ENCODE measurements around the gene TMC4. TPM values are rescaled to one million over a fixed set of nuclear protein-coding genes. Genes with fewer than 3 reads are reported as not detected.

Gene TMC4
- polyA plus RNA-seq, 1 of the 3 experiments (the other 2 are of a cell fraction) = 2.8 TPM

- TF ChIP-seq JUND (IDR thresholded peaks at IDR 0.05) (no peak), RFX5 (IDR thresholded peaks at IDR 0.05; ENCODE audit: low read length) (peak; percentile 89), SIN3A (IDR thresholded peaks at IDR 0.05; ENCODE audit: borderline replicate concordance, low read depth, low read length) (peak; percentile 43; the same call in 1 of the 2 replicates), IRF3 (IDR thresholded peaks at IDR 0.05; ENCODE audit: low read depth, low read length) (peak; percentile 98), PBX3 (IDR thresholded peaks at IDR 0.05) (peak; percentile 98), POLR2AphosphoS5 (IDR thresholded peaks at IDR 0.05; ENCODE audit: low read depth, low read length) (peak; percentile 39; the same call in 1 of the 2 replicates), CHD2 (IDR thresholded peaks at IDR 0.05; ENCODE audit: low read length, partially characterized antibody) (peak; percentile 95), RCOR1 (IDR thresholded peaks at IDR 0.05; ENCODE audit: low read length) (no peak; the same call in 1 of the 2 replicates), FOXM1 (IDR thresholded peaks at IDR 0.05; ENCODE audit: low read depth) (no peak), MAX (IDR thresholded peaks at IDR 0.05; ENCODE audit: low read depth) (peak; percentile 55)
These were observed 35.9 kb downstream of the TMC4 start (continued) for GRCh38 chr19:54136864-54137698.

GRCh38 chr19:54136086-54136863 lies 36.7 kb downstream of the TMC4 start:
- H3K9me2 ChIP-seq = no peaks in the 10 kb centered on the region
- H3K27ac ChIP-seq (ENCODE audit: low read depth in 2 of 2, low read length in 1 of 2) = peak overlapping the region; percentile 41 to 72; a peak in 3 of 4 replicates
- peaks cover 37% of the 10 kb centered on the region for H3K79me2 ChIP-seq (ENCODE audit: insufficient read depth)
- POLR2A ChIA-PET = interaction anchor here (0.9 to 3.0 kb wide), 6 partner anchors 13 to 615 kb away, joined by 3 to 30 read pairs (median 4); partner anchors contain the start of genes LENG1, MBOAT7, PRPF31 and TFPT
- peaks cover 29% of the 10 kb centered on the region for H4K20me1 ChIP-seq (ENCODE audit: insufficient read depth)
- WGBS (ENCODE audit: low lambda C conversion rate) = 12% methylated on average over 29 of the region's 30 CpGs
- peak overlapping the region; percentile 51; the same call in 1 of the 2 replicates for H3K9ac ChIP-seq
- no peaks in the 10 kb centered on the region for H3K9me3 ChIP-seq
- H3F3A ChIP-seq (replicated peaks; ENCODE audit: insufficient read depth) = no peaks in the 10 kb centered on the region
- peak overlapping the region; percentile 99 for H3K4me2 ChIP-seq
- peaks cover 0 to 24% of the 10 kb centered on the region in 2 experiments; a peak in 1 of 4 replicates for H3K4me1 ChIP-seq (ENCODE audit: control insufficient read depth in 1 of 2, insufficient read depth in 2 of 2, low read depth in 1 of 2, low read length in 1 of 2)
- DNase-seq = peak; percentile 50
- peak overlapping the region; percentile 87 for H2AFZ ChIP-seq (ENCODE audit: low read depth)
- peak overlapping the region; percentile 62 to 71 for H3K4me3 ChIP-seq (ENCODE audit: low read depth in 2 of 2, low read length in 1 of 2)
- H3K27me3 ChIP-seq (ENCODE audit: insufficient read depth) = no peaks in the 10 kb centered on the region
- H3K36me3 ChIP-seq (replicated peaks in 1 of 2; ENCODE audit: control insufficient read depth in 1 of 2, insufficient read depth in 2 of 2, low read length in 1 of 2) = peaks cover 4 to 21% of the 10 kb centered on the region in 2 experiments
- TF ChIP-seq EZH2phosphoT487 (IDR thresholded peaks at IDR 0.05; ENCODE audit: borderline replicate concordance, low read depth) (no peak), JUND (IDR thresholded peaks at IDR 0.05) (no peak)
- CTCF ChIA-PET = no interaction called here

Measured in SK-N-SH (cell line).